ENCODE data around the gene CHRM2.

The CHRM2 gene

DNA sequence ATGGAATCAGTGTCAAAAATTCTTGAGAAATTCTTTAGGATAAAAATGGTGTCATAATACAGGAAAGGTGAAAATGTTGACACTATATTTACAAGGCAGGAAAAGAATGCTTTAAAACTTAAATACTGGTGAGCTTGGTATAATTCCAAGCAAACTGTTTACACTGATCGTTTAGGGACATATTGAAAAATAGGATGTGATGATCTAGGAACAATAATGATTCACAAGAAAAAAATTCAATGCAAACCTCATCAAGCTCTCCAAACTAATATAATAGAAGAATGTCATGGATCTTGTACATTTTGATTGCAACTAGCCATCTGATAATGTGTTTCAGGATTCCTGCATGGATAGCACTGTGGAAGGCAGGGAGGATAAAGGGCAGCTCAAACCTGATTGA, 98.4 kb downstream of the CHRM2 start:
- no peak for DNase-seq

GRCh38 chr7:136969761-136970160, 101.3 kb downstream of the CHRM2 start:
- DNase-seq = no peak

- DNase-seq = no peak
Measured at GRCh38 chr7:136971776-136972175, 103.3 kb downstream of the CHRM2 start.

GRCh38 chr7:136976504-136977251, 108.2 kb downstream of the CHRM2 start:
- no peak for DNase-seq

GRCh38 chr7:136993377-136993776, 124.9 kb downstream of the CHRM2 start:
- DNase-seq = no peak

GRCh38 chr7:136997735-136998134, 129.3 kb downstream of the CHRM2 start:
- no peak for DNase-seq

GRCh38 chr7:136998495-136998894, 130.0 kb downstream of the CHRM2 start:
- DNase-seq = no peak

DNA sequence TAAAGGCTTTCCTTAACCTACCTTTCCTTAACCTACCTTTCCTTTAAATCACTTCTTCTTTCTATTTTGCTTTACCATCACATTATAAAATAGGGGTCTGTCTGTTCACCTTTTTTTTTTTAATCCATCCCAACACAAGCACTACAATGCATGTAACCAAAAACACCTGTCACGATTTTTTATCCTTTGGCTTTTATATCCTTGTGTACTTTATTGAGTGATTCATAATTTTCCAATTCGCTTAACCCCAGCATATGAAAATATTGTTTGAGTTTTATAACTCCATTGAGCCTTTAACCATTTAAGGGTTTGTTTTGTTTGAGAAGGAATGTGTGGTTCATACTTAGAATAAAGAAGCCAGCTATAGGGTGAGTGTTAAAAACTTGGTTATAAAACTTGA, 132.2 kb downstream of the CHRM2 start:
- no peak for DNase-seq

GRCh38 chr7:137001041-137001440, 132.6 kb downstream of the CHRM2 start:
- DNase-seq = no peak

DNA sequence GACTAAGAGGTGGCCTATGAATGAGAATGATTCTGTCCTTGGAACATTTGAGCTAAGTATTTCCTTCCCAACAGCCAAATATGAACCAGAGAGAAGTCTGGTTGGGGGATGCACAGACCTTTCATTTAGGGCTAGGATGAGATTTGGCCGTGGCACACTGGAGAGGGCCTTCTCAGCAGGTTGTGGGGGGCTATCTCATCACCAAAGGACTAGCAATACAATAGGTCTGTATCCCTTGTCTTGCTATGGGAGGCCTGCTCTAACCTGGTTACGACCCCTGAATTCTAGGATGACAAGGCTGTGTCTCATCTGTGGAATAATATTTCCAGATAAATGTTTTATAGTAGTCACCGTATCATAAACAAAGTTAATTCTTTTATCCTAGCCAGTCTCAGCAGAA, 133.0 kb downstream of the CHRM2 start:
- no peak for DNase-seq

DNA sequence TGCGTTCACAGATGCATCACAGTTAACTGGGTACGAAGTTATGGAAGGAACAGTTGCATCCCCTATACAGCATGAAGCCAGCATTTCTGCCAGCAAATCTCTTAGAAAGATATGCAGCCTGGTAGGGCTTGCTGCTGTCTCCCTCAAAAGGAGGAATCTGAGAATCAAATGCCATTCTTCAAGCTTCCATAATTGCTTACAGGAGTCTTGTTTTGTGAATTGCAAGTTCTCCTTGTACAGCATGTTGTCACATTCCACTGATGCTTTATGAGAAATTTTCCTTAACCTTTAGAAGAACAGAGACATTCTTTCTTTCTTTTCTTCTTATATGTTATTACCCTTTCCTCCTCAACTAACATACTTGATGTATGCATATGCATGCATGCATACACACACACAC, 134.6 kb downstream of the CHRM2 start:
- no peak for DNase-seq

GRCh38 chr7:137003566-137003965, 135.1 kb downstream of the CHRM2 start:
- DNase-seq = no peak

- no peak for DNase-seq
Measured at GRCh38 chr7:137005873-137006272, 137.4 kb downstream of the CHRM2 start.

DNA sequence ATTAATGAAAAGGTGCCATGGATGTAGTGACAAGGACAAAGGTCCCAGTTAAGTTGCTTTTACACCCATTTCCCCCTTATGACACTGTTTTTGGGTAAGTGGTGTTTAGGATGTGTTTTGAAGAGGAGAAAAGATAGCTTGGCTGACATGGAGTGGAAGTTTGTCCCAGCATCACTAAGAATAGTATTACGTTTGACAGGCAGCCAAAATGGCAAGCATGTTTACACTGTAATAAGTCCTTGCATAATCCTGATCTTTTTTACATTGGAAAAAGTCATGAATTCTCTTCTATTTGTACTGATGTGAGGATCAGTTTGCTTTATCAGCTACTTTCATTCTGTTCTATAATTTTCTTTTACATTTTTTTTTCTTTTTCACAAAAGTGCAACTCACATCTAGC, 137.8 kb downstream of the CHRM2 start:
- no peak for DNase-seq

DNA sequence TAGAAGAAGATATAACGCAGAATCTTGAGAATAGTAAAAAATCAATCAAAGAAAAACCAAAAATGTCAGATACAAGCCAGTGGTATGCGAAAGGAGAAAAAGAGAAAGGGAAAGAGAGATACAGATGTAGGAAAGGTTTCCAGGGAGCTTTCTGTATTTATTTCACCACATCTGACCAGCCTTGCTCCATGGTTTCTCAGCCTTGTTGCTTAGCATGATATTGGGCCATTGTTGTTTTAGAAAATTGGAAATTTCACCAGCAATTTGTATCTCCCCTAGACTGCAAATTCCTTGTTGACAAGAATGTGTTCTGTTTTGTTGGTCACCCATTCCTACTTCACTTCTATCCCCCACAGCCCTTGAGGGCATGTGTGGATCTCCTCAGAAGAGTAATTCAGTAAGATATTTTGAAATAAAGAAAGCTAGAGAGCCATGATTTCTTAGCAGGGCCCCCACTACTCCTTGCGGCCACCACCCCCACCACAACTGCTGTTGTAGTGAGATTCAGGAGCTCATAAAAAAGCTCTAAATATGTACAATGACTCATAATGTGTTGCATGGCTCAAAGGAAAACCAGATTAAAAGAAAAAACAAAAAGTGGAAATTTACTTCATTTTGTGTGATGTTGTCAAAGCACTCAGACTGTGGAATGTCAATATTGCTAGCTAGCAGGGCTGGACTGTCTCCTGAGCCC, 138.7 kb downstream of the CHRM2 start:
- DNase-seq = no peak

- DNase-seq = no peak
Measured at GRCh38 chr7:137009404-137009803, 141.0 kb downstream of the CHRM2 start.

DNA sequence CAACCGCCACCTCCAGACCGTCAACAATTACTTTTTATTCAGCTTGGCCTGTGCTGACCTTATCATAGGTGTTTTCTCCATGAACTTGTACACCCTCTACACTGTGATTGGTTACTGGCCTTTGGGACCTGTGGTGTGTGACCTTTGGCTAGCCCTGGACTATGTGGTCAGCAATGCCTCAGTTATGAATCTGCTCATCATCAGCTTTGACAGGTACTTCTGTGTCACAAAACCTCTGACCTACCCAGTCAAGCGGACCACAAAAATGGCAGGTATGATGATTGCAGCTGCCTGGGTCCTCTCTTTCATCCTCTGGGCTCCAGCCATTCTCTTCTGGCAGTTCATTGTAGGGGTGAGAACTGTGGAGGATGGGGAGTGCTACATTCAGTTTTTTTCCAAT, 146.6 kb downstream of the CHRM2 start:
- DNase-seq = no peak

GRCh38 chr7:137017221-137017620, 148.8 kb downstream of the CHRM2 start:
- DNase-seq = no peak

DNA sequence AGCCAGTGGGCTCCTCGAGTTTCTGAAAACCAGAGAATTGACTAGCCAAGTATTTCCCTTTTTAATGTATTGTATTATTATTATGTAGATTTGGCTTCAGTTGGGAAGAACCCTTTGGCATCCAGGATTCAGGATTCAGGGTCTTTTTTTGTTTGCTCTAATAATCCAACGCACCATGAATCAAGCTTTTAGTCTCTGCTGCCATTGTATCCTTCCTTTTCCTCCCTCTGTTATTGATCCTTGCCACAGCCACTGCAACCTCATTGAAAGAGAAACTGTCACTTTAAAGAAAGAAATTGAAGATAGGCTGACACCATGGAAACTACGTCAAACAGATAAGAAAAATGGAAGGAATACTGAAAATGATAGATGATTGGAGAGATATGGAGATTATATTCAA, 150.0 kb downstream of the CHRM2 start:
- DNase-seq = no peak

DNA sequence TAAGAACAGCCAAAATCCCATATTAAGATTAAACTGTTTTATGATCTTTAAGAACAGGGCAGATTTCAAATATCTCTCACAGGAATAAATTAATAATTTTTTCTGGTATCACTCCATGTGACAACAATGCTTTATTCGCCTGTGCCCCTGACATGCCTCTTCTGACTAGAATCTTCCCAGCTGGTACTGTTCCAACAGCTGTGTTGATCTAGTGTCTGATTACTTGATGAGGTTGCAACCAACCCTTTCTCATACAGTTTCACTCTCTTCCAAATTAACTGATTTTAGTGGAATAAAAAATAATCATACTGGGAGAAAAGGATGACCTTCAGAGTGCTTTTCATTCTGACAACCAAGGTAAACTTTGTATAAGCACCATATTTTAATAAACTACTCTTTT, 151.9 kb downstream of the CHRM2 start:
- no peak for DNase-seq

DNA sequence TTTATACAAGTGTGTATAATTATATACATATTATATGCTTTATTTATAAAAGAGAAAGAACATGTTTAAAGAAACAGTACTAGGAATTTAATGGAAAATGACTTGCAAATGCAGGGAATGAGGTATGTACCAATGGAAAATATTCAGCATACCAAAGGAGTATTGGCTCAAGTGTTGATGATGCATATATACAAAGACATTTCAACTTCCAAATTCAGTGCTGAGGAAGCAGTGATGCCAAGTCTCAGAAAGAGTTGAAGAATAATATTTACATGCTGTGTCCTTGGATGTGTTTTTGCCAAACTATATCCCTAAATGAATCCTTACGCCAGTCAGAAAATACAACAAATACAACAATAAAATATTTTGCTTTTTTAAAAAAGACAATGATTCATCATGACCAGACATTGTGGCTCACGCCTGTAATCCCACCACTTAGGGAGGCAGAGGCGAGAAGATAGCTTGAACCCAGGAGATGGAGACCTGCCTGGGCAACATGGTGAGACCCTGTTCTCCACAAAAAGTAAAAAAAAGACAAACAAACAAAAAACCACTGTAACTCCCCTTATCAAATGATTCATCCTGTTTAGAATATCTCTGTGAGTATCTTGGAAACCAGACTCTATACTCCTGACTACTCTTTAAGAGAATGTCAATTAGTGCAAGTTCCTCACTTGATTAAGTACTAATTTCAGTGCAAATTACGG, 157.2 kb downstream of the CHRM2 start:
- DNase-seq = no peak

DNA sequence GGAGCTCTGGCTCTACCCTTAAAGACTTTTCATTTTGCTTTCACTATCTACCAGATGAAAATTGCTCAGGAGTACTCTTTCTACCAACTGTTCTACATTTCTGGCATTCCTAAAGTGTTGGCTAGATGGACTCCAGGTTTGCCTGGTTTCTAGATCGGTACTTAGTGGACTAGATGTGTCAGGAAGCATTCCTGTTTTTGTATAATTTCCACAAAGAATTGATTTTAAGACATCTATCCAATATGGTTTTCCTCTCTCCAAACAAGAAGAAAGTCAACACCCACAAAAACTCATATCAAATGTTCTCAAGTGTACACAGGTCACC, 157.7 kb downstream of the CHRM2 start:
- no peak for DNase-seq

DNA sequence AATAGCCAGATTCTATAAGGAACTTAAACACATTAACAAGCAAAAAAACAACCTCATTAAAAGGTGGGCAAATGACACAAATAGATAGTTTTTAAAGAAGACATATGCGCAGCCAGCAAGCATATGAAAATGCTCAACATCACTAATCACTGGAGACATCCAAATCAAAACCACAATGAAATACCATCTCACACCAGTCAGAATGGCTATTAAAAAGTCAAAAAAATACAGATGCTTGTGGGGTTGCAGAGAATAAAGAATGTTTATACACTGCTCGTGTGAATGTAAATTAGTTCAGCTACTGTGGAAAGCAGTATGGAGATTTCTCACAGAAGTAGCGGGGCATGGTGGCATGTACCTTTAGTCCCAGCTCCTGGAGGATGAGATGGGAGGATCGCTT, 164.0 kb downstream of the CHRM2 start:
- DNase-seq = no peak

- DNase-seq = no peak
Measured at GRCh38 chr7:137036768-137037167, 168.3 kb downstream of the CHRM2 start.
